IMR-90 (cell line): ENCODE data around the gene GLDC. TPM values are rescaled to one million over a fixed set of nuclear protein-coding genes. Genes with fewer than 3 reads are reported as not detected.
A peak's percentile ranks its signal among the peaks of the same experiment; 100 is the strongest.

ENCODE experiments used
- ATAC-seq: fragments of 200-7000 bp; cut with Tn5 transposase; 2 replicates; pipeline ENCODE4 v1.9.1; 2020; ENCODE audit warnings: low read depth, mild to moderate bottlenecking, moderate library complexity
- BruUV-seq: library from RNA; stranded (reverse); fragments of 400-500 nt; replicated peaks from 2 replicates; lab custom pipeline; 2021; lab: Mats Ljungman, UMichigan
- CTCF ChIA-PET: fragments of 300-600 bp; formaldehyde crosslinking; extraction: SDS; loops from one replicate; lab custom pipeline; 2021; ENCODE audit warnings: antibody characterized with exemption; lab: Yijun Ruan, JAX
- POLR2A ChIA-PET: fragments of 300-600 bp; sonication (Branson Sonifier 250); formaldehyde crosslinking; loops from one replicate; lab custom pipeline; 2022; ENCODE audit warnings: antibody characterized with exemption; ENCODE audit not compliant: unreplicated experiment; lab: Charles Lee
- DNase-seq: peaks from one replicate; pipeline ENCODE4 v3.0.0; 2013
- H2AFZ ChIP-seq: replicated peaks from 2 replicates; pipeline ENCODE3; 2013; ENCODE audit warnings: low read length, mild to moderate bottlenecking; ENCODE audit not compliant: poor library complexity
- H2AK5ac ChIP-seq: 2 replicates; pipeline ENCODE4 v1.6.1; 2013; ENCODE audit warnings: low read depth, low read length, inconsistent platforms
- H2AK9ac ChIP-seq: replicated peaks from 2 replicates; pipeline ENCODE3; 2013; ENCODE audit warnings: mild to moderate bottlenecking, low read depth, low read length, moderate library complexity; ENCODE audit not compliant: poor library complexity
- H2BK120ac ChIP-seq: 2 replicates; pipeline ENCODE4 v1.6.1; 2013; ENCODE audit warnings: low read depth, low read length, inconsistent platforms
- H2BK15ac ChIP-seq: 3 replicates; pipeline ENCODE4 v1.6.1; 2013; ENCODE audit warnings: low read depth, low read length, inconsistent platforms
- H2BK20ac ChIP-seq: 2 replicates; pipeline ENCODE4 v1.6.1; 2013; ENCODE audit warnings: low read depth, mild to moderate bottlenecking, inconsistent platforms, low read length, moderate library complexity
- H2BK5ac ChIP-seq: 2 replicates; pipeline ENCODE4 v1.6.1; 2013; ENCODE audit warnings: mild to moderate bottlenecking, low read depth, low read length, inconsistent platforms; ENCODE audit not compliant: poor library complexity, severe bottlenecking
- H3K14ac ChIP-seq: replicated peaks from 2 replicates; pipeline ENCODE4 v1.6.1; 2013; ENCODE audit warnings: low read depth, low read length, inconsistent platforms
- H3K18ac ChIP-seq: 2 replicates; pipeline ENCODE4 v1.6.1; 2013; ENCODE audit warnings: low read depth, low read length, control low read depth
- H3K23ac ChIP-seq: 2 replicates; pipeline ENCODE4 v1.6.1; 2013; ENCODE audit warnings: low read depth, low read length, inconsistent platforms
- H3K27ac ChIP-seq: 2 replicates; pipeline ENCODE4 v1.5.1; 2013; ENCODE audit warnings: mild to moderate bottlenecking, control low read depth, low read length; ENCODE audit not compliant: insufficient read depth
- H3K27me3 ChIP-seq: 2 replicates; pipeline ENCODE4 v1.6.1; 2013; ENCODE audit warnings: low read length; ENCODE audit not compliant: control insufficient read depth, insufficient read depth
- H3K36me3 ChIP-seq: 2 replicates; pipeline ENCODE4 v1.6.1; 2013; ENCODE audit warnings: low read length, mixed read lengths; ENCODE audit not compliant: control insufficient read depth, insufficient read depth
- H3K4ac ChIP-seq: 2 replicates; pipeline ENCODE4 v1.6.1; 2013; ENCODE audit warnings: low read depth, low read length, inconsistent platforms
- H3K4me1 ChIP-seq: 2 replicates; pipeline ENCODE4 v1.6.1; 2013; ENCODE audit warnings: low read length, mixed read lengths; ENCODE audit not compliant: control insufficient read depth, insufficient read depth
- H3K4me2 ChIP-seq: 2 replicates; pipeline ENCODE4 v1.6.1; 2013; ENCODE audit warnings: low read depth, mild to moderate bottlenecking, control low read depth, low read length, moderate library complexity
- H3K4me3 ChIP-seq: 2 replicates; pipeline ENCODE4 v1.5.1; 2013; ENCODE audit warnings: low read depth, mild to moderate bottlenecking, control low read depth, low read length, moderate library complexity; ENCODE audit not compliant: insufficient read depth
- H3K56ac ChIP-seq: 2 replicates; pipeline ENCODE4 v1.6.1; 2013; ENCODE audit warnings: low read length, inconsistent platforms; ENCODE audit not compliant: insufficient read depth; ENCODE audit errors: extremely low read depth
- H3K79me1 ChIP-seq, 2 experiments: 2 replicates each; pipeline ENCODE4 v1.6.1; 2013; ENCODE audit warnings: low read length in 2 of 2, inconsistent platforms in 1 of 2, low read depth in 1 of 2
- H3K9ac ChIP-seq: 2 replicates; pipeline ENCODE4 v1.6.1; 2013; ENCODE audit warnings: low read depth, low read length, control low read depth
- H3K9me1 ChIP-seq: 2 replicates; pipeline ENCODE4 v1.6.1; 2013; ENCODE audit warnings: low read length, inconsistent platforms; ENCODE audit not compliant: insufficient read depth
- H3K9me3 ChIP-seq: 2 replicates; pipeline ENCODE4 v1.6.1; 2013; ENCODE audit warnings: low read length; ENCODE audit not compliant: control insufficient read depth, insufficient read depth
- H4K20me1 ChIP-seq: 2 replicates; pipeline ENCODE4 v1.6.1; 2013; ENCODE audit warnings: low read length, inconsistent platforms; ENCODE audit not compliant: insufficient read depth
- H4K5ac ChIP-seq: 2 replicates; pipeline ENCODE4 v1.6.1; 2013; ENCODE audit warnings: mild to moderate bottlenecking, low read depth, low read length, control low read depth
- H4K8ac ChIP-seq, 2 experiments: 2 replicates each; pipeline ENCODE4 v1.6.1; 2013; ENCODE audit warnings: low read depth in 2 of 2, low read length in 2 of 2, control low read depth in 1 of 2, inconsistent platforms in 1 of 2
- H4K91ac ChIP-seq: 2 replicates; pipeline ENCODE4 v1.6.1; 2013; ENCODE audit warnings: low read depth, low read length, inconsistent platforms; ENCODE audit not compliant: insufficient read depth
- BHLHE40 ChIP-seq: fragments of 150-350 bp; IDR thresholded peaks from 2 replicates; pipeline ENCODE4 v1.6.1; 2016; ENCODE audit warnings: mild to moderate bottlenecking, low read depth, low read length
- CEBPB ChIP-seq: IDR thresholded peaks from 2 replicates; pipeline ENCODE4 v1.6.1; 2012; ENCODE audit warnings: low read depth, low read length, improper control_type of control experiment
- CHD1 ChIP-seq: IDR thresholded peaks from 2 replicates; pipeline ENCODE4 v1.6.1; 2012; ENCODE audit warnings: low read depth, low read length, improper control_type of control experiment
- CTCF ChIP-seq: conservative IDR thresholded peaks from 2 replicates; pipeline ENCODE4 v1.5.1; 2012; ENCODE audit warnings: mild to moderate bottlenecking, low read depth, low read length, improper control_type of control experiment
- ELK1 ChIP-seq: fragments of 150-350 bp; IDR thresholded peaks from 2 replicates; pipeline ENCODE4 v1.6.1; 2016; ENCODE audit warnings: low read depth, mild to moderate bottlenecking, low read length, moderate library complexity, borderline replicate concordance
- FOS ChIP-seq: fragments of 150-350 bp; IDR thresholded peaks from 2 replicates; pipeline ENCODE4 v1.6.1; 2016; ENCODE audit warnings: low read depth, low read length
- MAFK ChIP-seq: IDR thresholded peaks from 2 replicates; pipeline ENCODE4 v1.6.1; 2012; ENCODE audit warnings: low read depth, low read length, improper control_type of control experiment
- MAZ ChIP-seq: IDR thresholded peaks from 2 replicates; pipeline ENCODE4 v1.6.1; 2012; ENCODE audit warnings: low read depth, mild to moderate bottlenecking, low read length, improper control_type of control experiment, moderate library complexity, borderline replicate concordance
- NFE2L2 ChIP-seq: fragments of 150-350 bp; IDR thresholded peaks from 2 replicates; pipeline ENCODE4 v1.6.1; 2016; ENCODE audit warnings: low read depth, mild to moderate bottlenecking, low read length
- POLR2A ChIP-seq: IDR thresholded peaks from 2 replicates; pipeline ENCODE4 v1.6.1; 2012; ENCODE audit warnings: mild to moderate bottlenecking, low read depth, low read length
- RAD21 ChIP-seq: IDR thresholded peaks from 2 replicates; pipeline ENCODE4 v1.6.1; 2012; ENCODE audit warnings: low read length, improper control_type of control experiment
- RCOR1 ChIP-seq: IDR thresholded peaks from 2 replicates; pipeline ENCODE4 v1.6.1; 2012; ENCODE audit warnings: mild to moderate bottlenecking, low read length, improper control_type of control experiment; ENCODE audit not compliant: insufficient replicate concordance
- RFX5 ChIP-seq: IDR thresholded peaks from 2 replicates; pipeline ENCODE4 v1.8.0; 2012; ENCODE audit warnings: low read depth, mild to moderate bottlenecking, low read length, moderate library complexity
- SMC3 ChIP-seq: fragments of 150-350 bp; IDR thresholded peaks from 2 replicates; pipeline ENCODE4 v1.6.1; 2016; ENCODE audit warnings: low read depth, mild to moderate bottlenecking, antibody characterized with exemption, low read length, moderate library complexity
- WGBS, 2 experiments: methylation state at CpG; one replicate each; pipeline versions ENCODE4 v1.1.5 to v1.1.7; 2013; ENCODE audit warnings: missing lambda C conversion rate in 2 of 2; ENCODE audit not compliant: insufficient read length in 1 of 2; ENCODE audit errors: extremely low coverage in 2 of 2; 5-methylcytosine and 5-hydroxymethylcytosine counted together
- dilution Hi-C: fragments of 300-500 bp; cut with HindIII; formaldehyde crosslinking; loops from one replicate; pipeline ENCODE4 v1.14.3; 2018; ENCODE audit warnings: low sequenced_read_pairs; ENCODE audit not compliant: unreplicated experiment
- in situ Hi-C: fragments of 300-500 bp; cut with MboI; formaldehyde crosslinking; loops from 3 replicates; pipeline ENCODE4 v1.14.3; 2019; ENCODE audit warnings: low sequenced_read_pairs, inconsistent platforms, mixed read lengths
- intact Hi-C: fragments of 100-400 bp; cut with micrococcal nuclease; formaldehyde crosslinking; loops from 2 replicates; pipeline ENCODE4 v1.10.0; 2022
- polyA plus RNA-seq, 3 experiments: library from polyadenylated mRNA; depleted of rRNA; stranded (reverse); fragments of >200 nt; gene quantifications; 2 replicates each; pipeline ENCODE4 v1.2.3, GENCODE V29; 2012; ENCODE audit warnings: low replicate concordance in 1 of 3
- total RNA-seq: library from RNA; depleted of rRNA; stranded (reverse); fragments of >200 nt; gene quantifications from 2 replicates; pipeline ENCODE4 v1.2.3, GENCODE V29; 2012
- TF ChIP-seq, protein P1 (sequence below): fragments of 150-350 bp; IDR thresholded peaks from 2 replicates; pipeline ENCODE4 v1.6.1; 2017; ENCODE audit warnings: mild to moderate bottlenecking, antibody characterized with exemption, low read length, low read depth

The GLDC gene
- total and polyA plus RNA-seq, 2 of the 4 experiments (the other 2 are of a cell fraction) = 0.36 to 0.50 TPM

- dilution Hi-C loops = no loop called here
- ChIA-PET CTCF (no interaction called here), POLR2A (no interaction called here)
- Histone ChIP-seq H2AK9ac (no peak overlapping the region), H3K4me3 (no peak overlapping the region), H3K79me1 (peaks cover 0 to 8% of the 10 kb centered on the region in 2 experiments; a peak in 1 of 4 replicates), H4K5ac (no peak overlapping the region), H3K14ac (no peak overlapping the region; the same call in 1 of the 2 replicates), H3K4me2 (no peak overlapping the region), H3K4me1 (peaks cover 11% of the 10 kb centered on the region), H3K27me3 (no peaks in the 10 kb centered on the region), H2BK5ac (no peak overlapping the region), H2BK20ac (peak overlapping the region; percentile 52; the same call in 1 of the 2 replicates), H3K9ac (no peak overlapping the region), H3K18ac (no peak overlapping the region), H2AFZ (peak overlapping the region; percentile 39), H3K36me3 (no peaks in the 10 kb centered on the region), H2BK120ac (peak overlapping the region; percentile 81; the same call in 1 of the 2 replicates), H4K91ac (peak overlapping the region; percentile 39; the same call in 1 of the 2 replicates), H3K23ac (no peak overlapping the region), H4K20me1 (no peaks in the 10 kb centered on the region), H3K27ac (no peak overlapping the region), H3K9me3 (no peaks in the 10 kb centered on the region), H3K4ac (peak overlapping the region; percentile 37), H2AK5ac (peak overlapping the region; percentile 50), H3K9me1 (no peaks in the 10 kb centered on the region), H3K56ac (no peak overlapping the region), H2BK15ac (no peak overlapping the region), H4K8ac (peak overlapping the region in 1 of 2 experiments; percentile 10; a peak in 1 of 4 replicates)
- DNase-seq (no peak), ATAC-seq (no peak)
- intact Hi-C loops = no loop called here
- TF ChIP-seq SMC3 (no peak), POLR2A (no peak), BHLHE40 (no peak), CHD1 (no peak), NFE2L2 (no peak), RAD21 (no peak), RCOR1 (no peak), RFX5 (no peak), ELK1 (no peak), MAZ (no peak), MAFK (no peak), CTCF (no peak), FOS (no peak), CEBPB (no peak)
- TF ChIP-seq, protein P1, sequence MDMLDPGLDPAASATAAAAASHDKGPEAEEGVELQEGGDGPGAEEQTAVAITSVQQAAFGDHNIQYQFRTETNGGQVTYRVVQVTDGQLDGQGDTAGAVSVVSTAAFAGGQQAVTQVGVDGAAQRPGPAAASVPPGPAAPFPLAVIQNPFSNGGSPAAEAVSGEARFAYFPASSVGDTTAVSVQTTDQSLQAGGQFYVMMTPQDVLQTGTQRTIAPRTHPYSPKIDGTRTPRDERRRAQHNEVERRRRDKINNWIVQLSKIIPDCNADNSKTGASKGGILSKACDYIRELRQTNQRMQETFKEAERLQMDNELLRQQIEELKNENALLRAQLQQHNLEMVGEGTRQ = no peak
- no CpG with 5 or more reads among the region's 7 CpGs for WGBS, 2 experiments
- in situ Hi-C loops = no loop called here
- BruUV-seq = no TSS peak
These were observed 82.6 kb downstream of the GLDC start for GRCh38 chr9:6562871-6563430.
